ENCODE results near the gene CCDC86.

Gene CCDC86

DNA sequence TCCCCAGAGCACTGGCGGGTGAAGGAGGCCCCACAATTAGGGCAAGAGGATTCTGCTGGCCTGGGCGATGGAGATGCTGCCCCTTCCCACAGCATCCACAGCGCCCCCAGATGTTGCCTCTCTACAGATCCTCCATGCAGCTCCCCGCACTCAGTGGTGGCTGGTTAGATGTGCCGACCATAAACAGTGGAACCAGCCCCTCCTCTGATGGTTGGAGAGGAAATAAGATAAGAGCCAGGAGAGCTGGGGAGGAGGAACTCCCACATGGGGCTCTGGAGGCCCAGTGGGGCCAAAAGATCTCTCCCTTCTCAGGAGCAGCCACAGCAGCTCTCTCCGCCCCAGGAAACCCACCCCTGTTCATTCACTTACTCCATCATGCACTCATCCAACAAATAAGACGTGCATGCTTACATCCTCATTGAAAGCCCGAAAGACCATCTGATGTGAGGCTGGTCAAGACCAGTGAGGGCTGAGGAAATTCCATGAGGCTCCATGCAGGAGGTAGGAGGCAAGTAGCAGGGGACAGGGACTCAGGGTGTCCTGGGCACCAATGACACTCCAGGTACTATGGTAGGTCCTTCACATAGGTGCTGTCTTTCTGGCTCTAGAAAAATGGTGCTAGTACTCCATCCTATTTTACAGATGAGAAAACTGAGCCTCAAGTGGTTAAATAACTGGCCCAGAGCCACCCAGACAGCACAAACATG is 12.4 kb downstream of the CCDC86 start:
- DNase-seq, result no peak

- DNase-seq, result no peak
Measured at GRCh38 chr11:60854847-60855725, 13.2 kb downstream of the CCDC86 start.

DNA sequence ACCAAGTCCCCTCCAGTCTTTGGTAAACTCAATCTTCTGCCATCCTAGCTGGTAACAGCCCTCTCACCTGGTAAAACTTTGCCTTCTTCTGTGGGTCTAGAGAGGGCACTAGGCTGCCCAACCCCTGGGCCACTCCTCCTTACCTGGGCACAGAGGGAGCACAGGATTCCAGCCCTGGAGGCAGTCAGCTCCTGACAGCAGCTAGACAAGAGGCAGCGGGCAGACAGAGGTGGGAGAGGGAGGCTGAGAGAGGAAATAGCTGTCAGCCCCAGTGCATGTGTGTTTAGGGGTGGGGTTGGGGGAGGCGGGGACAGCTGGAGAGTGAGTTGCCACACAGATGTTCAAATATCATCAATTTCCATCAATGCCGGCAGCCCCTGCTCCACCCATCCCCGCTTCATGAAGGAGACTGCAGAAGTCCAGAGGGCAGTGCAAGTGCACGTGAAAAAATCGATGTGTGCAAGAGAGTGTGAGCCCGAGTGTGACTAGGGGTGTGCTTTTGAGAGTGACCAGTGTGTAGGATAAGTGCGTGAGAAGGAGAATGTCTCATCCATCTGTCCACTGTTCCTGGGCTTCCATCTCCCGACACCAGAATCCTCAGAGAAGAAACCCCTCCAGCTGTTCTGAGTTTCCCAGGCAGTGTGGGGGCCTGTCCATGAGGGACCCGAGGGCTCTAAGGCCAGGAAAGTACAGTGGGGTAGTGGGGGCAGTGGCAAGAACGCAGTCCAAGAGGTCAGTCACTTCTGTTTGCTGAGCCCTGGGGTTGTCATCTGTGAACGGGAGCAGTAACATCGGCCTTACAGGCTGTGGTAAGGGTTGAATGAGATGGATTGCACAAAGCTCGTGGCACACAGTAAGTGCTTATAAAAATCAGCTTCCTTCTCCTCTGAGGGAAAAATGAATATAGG is 14.1 kb downstream of the CCDC86 start, which contains the start of gene PTGDR2:
PTGDR2 (minus strand) TSS at position 225 of the 908 bp plus-strand sequence. CDS start 2,228 bp downstream, outside the sequence.
- no peak for DNase-seq

GRCh38 chr11:60857378-60858232 is 15.7 kb downstream of the CCDC86 start:
- no peak for DNase-seq

DNA sequence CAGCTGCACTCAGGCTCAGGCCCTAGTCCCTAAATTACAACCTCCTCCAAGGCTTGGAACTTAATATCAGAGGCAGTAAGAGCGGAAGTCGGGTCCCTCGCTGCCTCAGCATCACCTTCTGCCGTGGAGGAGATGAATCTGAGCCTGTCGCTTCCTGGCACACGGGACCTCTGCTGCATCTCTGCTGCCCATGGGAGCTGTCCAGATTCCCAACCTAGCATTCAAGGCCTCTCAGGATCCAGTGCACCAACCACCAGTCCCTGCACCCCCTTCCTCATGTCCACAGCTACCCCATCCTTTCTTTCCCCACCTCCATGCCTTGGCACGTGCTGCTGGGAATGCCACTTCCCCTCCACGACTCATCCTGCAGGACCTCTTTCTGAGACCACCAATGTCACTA is 16.3 kb downstream of the CCDC86 start:
- no peak for DNase-seq

GRCh38 chr11:60858731-60859464 is 17.0 kb downstream of the CCDC86 start:
- no peak for DNase-seq

DNA sequence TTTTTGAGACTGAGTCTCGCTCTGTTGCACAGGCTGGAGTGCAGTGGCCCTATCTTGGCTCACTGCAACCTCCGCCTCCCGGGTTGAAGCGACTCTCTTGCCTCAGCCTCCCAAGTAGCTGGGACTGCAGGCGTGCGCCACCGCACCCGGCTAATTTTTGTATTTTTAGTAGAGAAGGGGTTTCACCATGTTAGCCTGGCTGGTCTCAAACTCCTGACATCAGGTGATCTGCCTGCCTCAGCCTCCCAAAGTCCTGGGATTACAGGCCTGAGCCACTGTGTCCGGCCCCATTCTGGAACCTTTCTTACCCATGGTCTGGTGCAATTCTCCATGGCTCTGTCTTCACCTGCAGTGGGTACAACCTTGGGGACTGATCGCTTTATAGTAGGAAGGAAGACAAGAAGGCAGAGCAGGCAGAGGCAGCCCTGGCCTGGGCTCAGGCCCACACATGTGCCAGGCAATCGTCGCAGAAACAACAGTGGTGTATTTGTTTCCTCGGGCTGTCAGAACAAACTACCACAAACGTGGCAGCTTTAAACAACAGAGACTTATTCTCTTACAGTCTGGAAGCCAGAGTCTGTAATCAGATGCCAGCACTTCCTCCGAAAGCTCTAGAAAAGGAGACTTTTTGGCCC is 17.8 kb downstream of the CCDC86 start:
- DNase-seq, result no peak

- DNase-seq, result peak; percentile 57
Measured at GRCh38 chr11:60860943-60861342, 19.0 kb downstream of the CCDC86 start.

DNA sequence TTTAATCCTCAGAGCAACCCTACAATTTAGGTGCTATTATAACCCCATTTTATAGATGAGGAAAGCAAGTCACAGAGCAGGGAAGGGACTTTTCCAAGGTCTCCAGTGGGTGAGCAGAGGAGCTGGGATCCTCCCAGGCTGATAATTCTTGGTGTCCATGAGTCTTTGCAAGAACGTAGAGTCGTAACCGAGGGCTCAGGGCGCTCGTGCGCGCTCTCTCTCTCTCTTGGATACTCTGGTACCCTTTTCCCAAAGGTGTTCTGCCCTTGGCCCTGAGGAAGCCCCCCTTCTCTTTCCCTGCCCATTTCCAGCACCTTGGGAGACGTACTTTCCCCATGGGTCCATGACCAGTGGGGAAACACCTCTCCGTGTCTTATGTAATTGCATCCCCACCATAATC is 20.3 kb downstream of the CCDC86 start:
- no peak for DNase-seq

DNA sequence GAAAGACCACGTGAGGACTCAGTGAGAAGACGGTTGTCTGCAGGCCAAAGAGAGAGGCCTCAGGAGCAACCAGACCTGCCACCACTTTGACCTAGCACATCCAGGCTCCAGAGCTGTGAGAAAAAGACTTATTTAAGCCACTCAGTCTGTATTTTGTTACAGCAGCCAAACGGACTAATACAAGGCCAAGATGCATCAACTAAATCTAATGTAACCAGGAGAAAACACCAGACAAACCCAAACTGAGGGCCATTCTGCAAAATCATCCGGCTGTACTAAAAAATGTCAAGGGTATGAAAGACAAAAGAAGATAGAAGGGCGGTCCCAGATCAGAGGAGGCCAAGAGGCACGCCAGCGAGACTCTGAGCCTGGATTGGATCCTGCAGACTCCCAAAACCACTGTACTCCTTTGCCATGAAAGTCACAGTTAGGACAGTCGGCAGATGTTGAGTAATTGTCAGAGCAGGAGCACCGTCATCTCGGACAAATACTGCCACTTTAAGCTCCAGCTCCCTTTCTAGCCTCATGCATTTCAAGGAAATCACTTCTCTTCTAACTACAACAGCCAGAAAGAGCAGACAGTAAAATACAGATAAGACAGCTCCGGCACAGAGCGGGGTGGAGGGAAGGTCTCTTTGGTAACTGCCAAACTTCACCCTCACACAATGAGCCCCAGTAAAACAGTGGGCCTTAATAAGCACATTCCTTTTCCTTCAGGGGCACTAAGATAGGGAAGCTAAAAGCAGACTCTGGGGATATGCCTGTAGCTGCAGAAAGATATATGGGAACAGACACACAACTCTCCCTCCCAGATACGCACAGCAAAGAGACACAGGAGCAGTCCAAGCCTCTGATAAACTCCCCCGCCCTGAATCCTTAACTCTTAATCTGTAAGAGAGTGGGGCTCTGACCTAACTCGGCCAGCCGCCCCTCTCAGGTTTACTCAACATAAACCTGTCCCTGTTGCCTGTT is 21.9 kb downstream of the CCDC86 start:
- no peak for DNase-seq

- no peak for DNase-seq
Measured at GRCh38 chr11:60864856-60865513, 23.1 kb downstream of the CCDC86 start.

- no peak for DNase-seq
Measured at GRCh38 chr11:60866911-60867870, 25.3 kb downstream of the CCDC86 start, which contains the start of gene ZP1. Gene ZP1, plus strand, starts transcription at chr11:60867542. Its CDS starts 20 bp downstream, at chr11:60867562.

- DNase-seq, result no peak
Measured at GRCh38 chr11:60867871-60868681, 26.2 kb downstream of the CCDC86 start.

- DNase-seq, result no peak
Measured at GRCh38 chr11:60868682-60869450, 27.0 kb downstream of the CCDC86 start.

DNA sequence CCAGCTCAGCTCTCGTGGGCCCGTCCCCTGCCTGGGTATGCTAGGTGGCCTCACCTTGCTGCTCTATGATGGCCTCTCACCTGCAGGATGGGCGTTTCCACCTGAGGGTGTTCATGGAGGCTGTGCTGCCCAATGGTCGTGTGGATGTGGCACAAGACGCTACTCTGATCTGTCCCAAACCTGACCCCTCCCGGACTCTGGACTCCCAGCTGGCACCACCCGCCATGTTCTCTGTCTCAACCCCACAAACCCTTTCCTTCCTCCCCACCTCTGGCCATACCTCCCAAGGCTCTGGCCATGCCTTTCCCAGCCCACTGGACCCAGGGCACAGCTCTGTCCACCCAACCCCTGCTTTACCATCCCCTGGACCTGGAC is 27.5 kb downstream of the CCDC86 start:
- DNase-seq, result no peak

DNA sequence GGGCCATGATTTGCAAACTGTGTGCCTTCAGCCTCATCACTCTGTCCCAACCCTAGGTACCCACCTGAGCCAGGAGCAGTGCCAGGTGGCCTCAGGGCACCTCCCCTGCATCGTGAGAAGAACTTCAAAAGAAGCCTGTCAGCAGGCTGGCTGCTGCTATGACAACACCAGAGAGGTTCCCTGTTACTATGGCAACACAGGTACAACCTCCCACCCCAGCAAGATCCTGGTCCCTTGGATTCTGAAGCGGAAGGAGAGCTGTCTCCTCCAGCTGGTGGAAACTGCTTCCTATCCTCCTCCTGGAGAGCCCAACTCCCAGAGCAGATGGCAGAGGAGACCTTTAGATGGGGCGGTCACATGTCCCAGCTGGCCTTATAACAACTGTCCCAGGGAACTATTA is 28.4 kb downstream of the CCDC86 start:
- no peak for DNase-seq
